GM12864 (cell line): Measurements from ENCODE around the gene THPO.

ENCODE experiments used
- DNase-seq: peaks from one replicate; pipeline ENCODE4 v3.0.0-alpha.2; 2011; ENCODE audit warnings: low read depth
- H3K4me3 ChIP-seq: 2 replicates; pipeline ENCODE4 v1.5.1; 2011; ENCODE audit warnings: mild to moderate bottlenecking, low read depth, low read length, control low read depth
- CTCF ChIP-seq: IDR thresholded peaks from 2 replicates; pipeline ENCODE4 v1.5.1; 2011; ENCODE audit warnings: low read depth, mild to moderate bottlenecking, moderate library complexity, low read length, control low read depth, inconsistent platforms; ENCODE audit errors: missing control alignments

The THPO gene

GRCh38 chr3:184386047-184386806 is 8.2 kb upstream of the THPO start:
- H3K4me3 ChIP-seq: no peak overlapping the region
- no peak for TF ChIP-seq CTCF
- DNase-seq: no peak

GRCh38 chr3:184384856-184385422 is 6.9 kb upstream of the THPO start:
- no peak for DNase-seq
- no peak for TF ChIP-seq CTCF
- H3K4me3 ChIP-seq: no peak overlapping the region

- no peak overlapping the region for H3K4me3 ChIP-seq
- no peak for DNase-seq
- no peak for TF ChIP-seq CTCF
These were observed 6.3 kb upstream of the THPO start for GRCh38 chr3:184384342-184384741.

- no peak for DNase-seq
- no peak for TF ChIP-seq CTCF
- no peak overlapping the region for H3K4me3 ChIP-seq
These were observed 5.2 kb upstream of the THPO start for GRCh38 chr3:184383033-184383740.

GRCh38 chr3:184382326-184383032 is 4.5 kb upstream of the THPO start:
- TF ChIP-seq CTCF: no peak

GRCh38 chr3:184381261-184382224 is 3.5 kb upstream of the THPO start:
- no peak overlapping the region for H3K4me3 ChIP-seq
- no peak for DNase-seq
- TF ChIP-seq CTCF: no peak

More at GRCh38 chr3:184382326-184383032, 4.5 kb upstream of the THPO start:
- no peak for DNase-seq
- no peak overlapping the region for H3K4me3 ChIP-seq
